H1 (cell line): Measurements from ENCODE around the gene VAT1. TPM values are rescaled to one million over a fixed set of nuclear protein-coding genes. Genes with fewer than 3 reads are reported as not detected.

Experiments
- BACH1 ChIP-seq: IDR thresholded peaks from 2 replicates; pipeline ENCODE4 v1.6.1; 2012; ENCODE audit warnings: low read length, improper control_type of control experiment
- BCL11A ChIP-seq, 2 experiments: IDR thresholded peaks; one replicate each; pipeline ENCODE4 v1.6.1; 2011; ENCODE audit warnings: low read depth in 2 of 2, low read length in 2 of 2, mild to moderate bottlenecking in 2 of 2
- CHD2 ChIP-seq: IDR thresholded peaks from 2 replicates; pipeline ENCODE4 v1.6.1; 2012; ENCODE audit warnings: low read length, improper control_type of control experiment
- CHD7 ChIP-seq: fragments of 300-600 bp; sonication (generic); IDR thresholded peaks from 2 replicates; pipeline ENCODE4 v1.7.1; 2012; ENCODE audit warnings: low read length, moderate library complexity, mild to moderate bottlenecking, inconsistent platforms; ENCODE audit not compliant: insufficient replicate concordance
- EP300 ChIP-seq, 2 experiments: IDR thresholded peaks; 1 replicate in 1 of 2; 2 replicates in 1 of 2; pipeline ENCODE4 v1.6.1; 2011 to 2012; ENCODE audit warnings: low read depth in 2 of 2, low read length in 2 of 2, mild to moderate bottlenecking in 2 of 2, borderline replicate concordance in 1 of 2, inconsistent platforms in 1 of 2, moderate library complexity in 1 of 2
- EZH2 ChIP-seq: fragments of 200-600 bp; sonication (generic); IDR thresholded peaks from 2 replicates; pipeline ENCODE4 v1.7.1; 2012; ENCODE audit warnings: low read depth, mild to moderate bottlenecking, moderate library complexity, low read length, inconsistent platforms; ENCODE audit not compliant: severe bottlenecking
- KDM5A ChIP-seq: fragments of 200-600 bp; IDR thresholded peaks from 2 replicates; pipeline ENCODE4 v1.7.1; 2012; ENCODE audit warnings: mild to moderate bottlenecking, low read length, inconsistent platforms, mixed read lengths
- RAD21 ChIP-seq, 2 experiments: IDR thresholded peaks in 1 of 2; conservative IDR thresholded peaks in 1 of 2; 2 replicates each; pipeline ENCODE4 v1.6.1; 2011; ENCODE audit warnings: low read depth in 2 of 2, low read length in 2 of 2, improper control_type of control experiment in 1 of 2, inconsistent platforms in 1 of 2, mild to moderate bottlenecking in 1 of 2, moderate library complexity in 1 of 2
- SP4 ChIP-seq: IDR thresholded peaks from 2 replicates; pipeline ENCODE4 v1.6.1; 2012; ENCODE audit warnings: low read length, inconsistent platforms
- TAF1 ChIP-seq: IDR thresholded peaks from 2 replicates; pipeline ENCODE4 v1.6.1; 2011; ENCODE audit warnings: mild to moderate bottlenecking, low read depth, low read length
- TEAD4 ChIP-seq: IDR thresholded peaks from 2 replicates; pipeline ENCODE4 v1.6.1; 2012; ENCODE audit warnings: low read depth, low read length, inconsistent platforms, mixed read lengths
- polyA plus RNA-seq, 7 experiments: library from polyadenylated mRNA; depleted of rRNA in 3 of 7; stranded (reverse) in 5 of 7; unstranded in 2 of 7; fragments of >200 nt in 5 of 7; fragments of 200-250 nt in 2 of 7; gene quantifications; 1 replicate in 5 of 7; 2 replicates in 1 of 7; 4 replicates in 1 of 7; pipeline versions ENCODE4 v1.2.1 to v1.2.3, GENCODE V29; 2011 to 2013; ENCODE audit warnings: missing spikeins in 2 of 7, mixed read lengths in 2 of 7
- total RNA-seq: library from RNA; stranded (reverse); fragmentation: NEBNext Ultra II Directional; extraction: Animal tissue kit (Norgen Biotek cat#: 25700); gene quantifications from 2 replicates; pipeline ENCODE4 v1.2.1, GENCODE V29; 2021

Gene VAT1
- total and polyA plus RNA-seq, 2 of the 8 experiments (the other 6 are each of a cell fraction or from before 2014, with no cell fraction given), result 200 to 295 TPM

GRCh38 chr17:43003542-43004172 lies 18.5 kb downstream of the VAT1 start (continued):
- TF ChIP-seq RAD21 (IDR thresholded peaks at IDR 0.05 in 1 of 2, conservative IDR thresholded peaks at IDR 0.05 in 1 of 2; ENCODE audit: low read depth in 2 of 2, low read length in 2 of 2) (peak in 1 of 2 experiments; percentile 1; a peak in 2 of 4 replicates), SP4 (no peak), EZH2 (no peak), CHD7 (no peak), BCL11A (IDR thresholded peaks at IDR 0.05; ENCODE audit: low read depth in 2 of 2, low read length in 2 of 2) (no peak), CHD2 (no peak), TAF1 (no peak), EP300 (IDR thresholded peaks at IDR 0.05; ENCODE audit: borderline replicate concordance in 1 of 2, low read depth in 2 of 2, low read length in 2 of 2) (no peak), TEAD4 (no peak), BACH1 (no peak), KDM5A (no peak)
